GM12875 (cell line): Measurements from ENCODE around the gene MAPKAPK2.

Experiments used
- H3K4me3 ChIP-seq: one replicate; pipeline ENCODE4 v1.5.1; 2011; ENCODE audit warnings: low read depth, low read length, control low read depth
- TF ChIP-seq, protein P1 (sequence below): IDR thresholded peaks from 2 replicates; pipeline ENCODE4 v1.5.1; 2011; ENCODE audit warnings: low read depth, mild to moderate bottlenecking, control low read depth, inconsistent platforms, low read length, moderate library complexity, borderline replicate concordance; ENCODE audit not compliant: insufficient read depth

Gene MAPKAPK2

DNA sequence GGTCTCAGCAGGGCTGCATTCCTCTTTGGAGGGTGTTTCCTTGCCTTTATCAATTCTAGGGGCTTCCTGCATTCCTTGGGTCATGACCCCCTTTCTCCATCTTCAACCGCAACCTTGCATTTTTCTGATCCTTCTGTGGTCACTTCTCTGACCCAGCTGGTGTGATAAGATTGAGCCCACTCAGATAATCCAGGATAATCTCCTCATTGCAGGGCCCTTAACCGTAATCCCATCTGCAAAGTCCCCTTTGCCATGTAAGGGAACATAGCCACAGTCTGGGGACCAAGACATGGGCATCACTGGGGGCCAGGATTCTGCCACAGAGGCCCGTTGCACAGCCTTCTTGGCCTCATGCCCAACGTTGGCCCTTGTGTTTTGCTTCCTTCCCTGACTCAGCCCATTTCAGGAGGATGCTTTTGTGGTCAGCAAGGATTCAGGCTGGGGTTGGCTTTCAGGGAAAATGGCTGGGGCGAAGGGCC, 50.9 kb downstream of the MAPKAPK2 start:
- H3K4me3 ChIP-seq = no peak overlapping the region
- TF ChIP-seq, protein P1, sequence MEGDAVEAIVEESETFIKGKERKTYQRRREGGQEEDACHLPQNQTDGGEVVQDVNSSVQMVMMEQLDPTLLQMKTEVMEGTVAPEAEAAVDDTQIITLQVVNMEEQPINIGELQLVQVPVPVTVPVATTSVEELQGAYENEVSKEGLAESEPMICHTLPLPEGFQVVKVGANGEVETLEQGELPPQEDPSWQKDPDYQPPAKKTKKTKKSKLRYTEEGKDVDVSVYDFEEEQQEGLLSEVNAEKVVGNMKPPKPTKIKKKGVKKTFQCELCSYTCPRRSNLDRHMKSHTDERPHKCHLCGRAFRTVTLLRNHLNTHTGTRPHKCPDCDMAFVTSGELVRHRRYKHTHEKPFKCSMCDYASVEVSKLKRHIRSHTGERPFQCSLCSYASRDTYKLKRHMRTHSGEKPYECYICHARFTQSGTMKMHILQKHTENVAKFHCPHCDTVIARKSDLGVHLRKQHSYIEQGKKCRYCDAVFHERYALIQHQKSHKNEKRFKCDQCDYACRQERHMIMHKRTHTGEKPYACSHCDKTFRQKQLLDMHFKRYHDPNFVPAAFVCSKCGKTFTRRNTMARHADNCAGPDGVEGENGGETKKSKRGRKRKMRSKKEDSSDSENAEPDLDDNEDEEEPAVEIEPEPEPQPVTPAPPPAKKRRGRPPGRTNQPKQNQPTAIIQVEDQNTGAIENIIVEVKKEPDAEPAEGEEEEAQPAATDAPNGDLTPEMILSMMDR = no peak

DNA sequence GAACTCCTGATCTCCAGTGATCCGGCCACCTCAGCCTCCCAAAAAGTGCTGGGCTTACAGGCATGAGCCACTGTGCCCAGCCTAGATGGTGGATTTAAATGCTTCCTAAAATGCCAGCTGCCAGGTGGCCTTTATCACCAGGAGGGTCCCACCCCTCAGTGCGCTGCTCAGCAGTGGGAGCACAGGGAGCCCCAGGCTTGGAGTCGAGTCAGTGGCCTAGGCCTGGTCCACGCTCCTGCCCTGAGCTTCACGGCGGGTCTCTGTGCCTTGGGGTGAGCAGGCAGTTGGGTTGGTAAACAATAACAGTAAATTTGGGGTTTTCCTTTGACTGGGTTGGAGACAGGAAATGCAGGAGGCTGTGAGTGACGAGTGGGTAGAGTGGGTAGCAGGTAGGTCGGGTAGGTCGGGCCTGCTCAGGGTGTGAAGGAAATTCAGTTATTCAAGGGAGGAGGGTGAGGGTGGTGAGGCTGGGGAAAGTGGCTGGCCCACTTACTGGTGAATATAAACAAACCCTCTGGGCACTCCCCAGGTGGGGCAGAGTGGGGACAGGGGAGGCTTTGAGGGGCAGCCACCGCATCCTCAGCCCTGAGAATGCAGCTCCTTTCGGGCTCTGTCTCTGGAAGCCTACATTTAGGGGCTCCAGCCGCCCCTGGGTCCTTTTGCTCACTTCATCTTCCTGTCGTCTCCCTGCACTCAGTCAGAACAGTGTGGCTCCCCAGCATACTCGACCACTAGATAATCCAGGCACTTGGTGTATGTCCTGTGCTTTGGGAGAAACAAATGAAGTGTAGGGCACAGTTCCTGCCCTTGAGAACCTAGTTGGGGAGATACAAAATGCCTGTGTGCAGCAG, 52.4 kb downstream of the MAPKAPK2 start:
- TF ChIP-seq, protein P1 = no peak

DNA sequence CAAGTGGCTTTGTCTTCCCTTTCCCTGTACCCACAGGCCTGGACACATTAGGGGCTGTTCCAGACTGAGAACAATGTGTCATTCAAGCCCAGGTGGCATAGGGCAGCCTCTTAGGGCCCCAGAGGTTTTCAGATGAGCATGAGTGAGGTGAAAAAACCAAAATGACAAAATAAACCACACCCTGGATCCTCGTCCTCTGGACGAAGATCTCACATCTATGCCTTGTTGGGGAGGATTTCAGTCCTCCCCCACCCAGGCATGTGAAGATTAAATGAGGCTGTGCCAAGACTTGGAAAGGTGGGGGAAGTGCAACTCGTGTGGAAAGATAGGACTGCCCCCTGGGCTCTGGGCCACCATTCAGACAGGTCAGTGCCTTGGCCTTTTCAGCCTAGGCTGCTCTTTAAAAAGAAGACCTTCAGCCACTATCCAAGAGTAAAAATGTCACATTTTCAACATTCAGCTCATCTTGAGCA, 53.1 kb downstream of the MAPKAPK2 start:
- TF ChIP-seq, protein P1 = no peak
- no peak overlapping the region for H3K4me3 ChIP-seq

More for the DNA sequence above, 52.4 kb downstream of the MAPKAPK2 start:
- no peak overlapping the region for H3K4me3 ChIP-seq

DNA sequence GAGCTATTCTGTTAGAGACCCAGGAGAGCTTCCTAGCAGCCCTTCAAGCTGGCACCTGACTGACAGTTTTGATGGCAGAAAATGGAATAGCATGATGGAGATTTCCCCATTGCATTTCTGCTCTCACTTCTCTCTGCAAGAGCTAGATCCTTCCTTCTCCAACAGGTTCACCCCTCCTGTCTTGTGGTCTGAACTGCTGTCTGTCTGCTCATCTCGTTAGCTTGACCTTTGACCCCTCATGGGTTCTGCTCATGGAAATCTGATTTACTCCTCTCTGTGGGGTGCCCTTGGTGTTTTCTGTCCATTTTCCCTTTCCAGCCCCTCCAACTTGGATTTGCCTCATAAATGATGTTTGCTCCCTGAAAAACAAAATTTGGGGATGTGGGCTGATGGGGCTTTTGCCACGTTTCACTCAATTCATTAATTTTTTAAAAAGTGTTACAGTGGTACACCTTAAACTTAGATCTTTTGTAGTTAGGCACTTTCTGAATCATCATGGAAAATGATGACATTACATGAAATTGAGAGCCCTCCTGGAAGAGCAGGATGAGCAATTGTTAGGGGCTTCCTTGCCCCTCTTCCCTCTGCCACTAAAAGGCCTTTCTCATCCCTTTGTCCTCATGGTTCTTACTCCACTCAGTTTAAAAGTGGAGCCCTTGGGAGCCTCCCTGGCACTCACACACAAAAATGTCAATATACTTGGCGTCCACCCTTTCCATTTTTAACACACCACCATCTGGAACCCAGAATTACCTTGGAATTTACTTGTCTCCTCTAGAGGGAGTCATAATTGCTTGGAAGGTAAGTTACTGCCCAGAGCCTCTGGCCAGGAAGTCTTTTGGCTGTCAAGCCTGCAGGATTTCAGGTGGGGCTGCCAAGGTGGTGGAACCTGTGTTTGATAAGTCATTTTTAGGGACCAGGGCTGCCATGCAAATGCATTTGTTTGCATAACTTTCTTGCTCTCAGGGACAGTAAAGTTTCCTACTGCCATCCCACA, 54.0 kb downstream of the MAPKAPK2 start:
- TF ChIP-seq, protein P1 = peak; percentile 20; the same call in 1 of the 2 replicates

GRCh38 chr1:206739411-206740076, 54.8 kb downstream of the MAPKAPK2 start:
- TF ChIP-seq, protein P1 = no peak
- H3K4me3 ChIP-seq = no peak overlapping the region

More for the DNA sequence above, 54.0 kb downstream of the MAPKAPK2 start:
- no peak overlapping the region for H3K4me3 ChIP-seq

- no peak overlapping the region for H3K4me3 ChIP-seq
These were observed 56.5 kb downstream of the MAPKAPK2 start for GRCh38 chr1:206741142-206741701.

More at GRCh38 chr1:206741142-206741701, 56.5 kb downstream of the MAPKAPK2 start:
- TF ChIP-seq, protein P1 = no peak
